ENCODE results near the gene TXNL1.

TXNL1 gene

DNA sequence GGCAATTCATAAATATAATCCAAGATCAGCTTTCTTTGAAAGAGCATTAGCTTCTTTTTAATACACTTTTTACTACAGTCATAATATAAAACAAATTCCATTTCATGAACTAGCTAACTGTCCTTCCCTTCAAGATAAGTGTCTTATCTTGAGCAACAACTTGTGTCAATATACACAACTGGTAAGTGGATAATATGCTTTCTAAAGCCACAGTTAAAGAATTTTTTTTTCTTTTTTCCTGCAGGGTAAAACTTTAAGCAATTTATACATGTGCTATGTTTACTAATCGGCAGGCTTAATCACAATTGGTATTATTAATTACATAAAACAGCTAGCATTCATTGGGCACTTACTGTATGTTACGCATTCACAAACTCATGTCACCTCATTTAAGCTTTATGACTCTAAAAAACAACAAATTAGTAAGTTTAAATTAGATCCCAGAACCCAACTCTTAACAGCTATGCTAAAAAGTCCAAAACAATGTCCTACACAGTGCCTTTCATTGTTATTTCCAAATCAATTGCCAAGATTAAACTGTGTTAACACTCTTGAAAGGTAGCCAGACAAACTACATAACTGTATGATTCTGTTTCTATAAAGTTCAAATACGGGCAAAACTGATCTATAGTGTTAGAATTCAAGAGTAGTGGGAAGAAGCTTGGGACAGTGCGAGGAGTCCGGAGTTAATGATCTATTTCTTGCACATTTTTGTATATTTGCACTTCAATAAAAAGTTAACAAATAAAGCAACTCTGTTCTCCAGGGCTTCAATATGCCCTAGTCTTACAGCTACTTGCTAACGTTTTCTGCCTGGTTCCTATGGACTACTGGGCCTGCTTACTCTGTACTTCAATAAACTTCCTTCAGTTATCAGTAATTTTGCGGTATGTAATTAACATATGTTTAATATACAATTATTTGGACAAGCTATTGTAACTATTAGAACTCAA is 6.0 kb downstream of the TXNL1 start:
- Mint-ChIP-seq H3K4me3 (peak overlapping the region in 1 of 3 experiments; percentile 10), H3K4me1 (peaks cover 38% of the 10 kb centered on the region), H3K27me3 (ENCODE audit: low read depth) (no peaks in the 10 kb centered on the region), H3K9me3 (no peaks in the 10 kb centered on the region), H3K36me3 (ENCODE audit: low read depth) (peaks cover 40% of the 10 kb centered on the region), H3K27ac (no peak overlapping the region)
- TF ChIP-seq, protein P1, sequence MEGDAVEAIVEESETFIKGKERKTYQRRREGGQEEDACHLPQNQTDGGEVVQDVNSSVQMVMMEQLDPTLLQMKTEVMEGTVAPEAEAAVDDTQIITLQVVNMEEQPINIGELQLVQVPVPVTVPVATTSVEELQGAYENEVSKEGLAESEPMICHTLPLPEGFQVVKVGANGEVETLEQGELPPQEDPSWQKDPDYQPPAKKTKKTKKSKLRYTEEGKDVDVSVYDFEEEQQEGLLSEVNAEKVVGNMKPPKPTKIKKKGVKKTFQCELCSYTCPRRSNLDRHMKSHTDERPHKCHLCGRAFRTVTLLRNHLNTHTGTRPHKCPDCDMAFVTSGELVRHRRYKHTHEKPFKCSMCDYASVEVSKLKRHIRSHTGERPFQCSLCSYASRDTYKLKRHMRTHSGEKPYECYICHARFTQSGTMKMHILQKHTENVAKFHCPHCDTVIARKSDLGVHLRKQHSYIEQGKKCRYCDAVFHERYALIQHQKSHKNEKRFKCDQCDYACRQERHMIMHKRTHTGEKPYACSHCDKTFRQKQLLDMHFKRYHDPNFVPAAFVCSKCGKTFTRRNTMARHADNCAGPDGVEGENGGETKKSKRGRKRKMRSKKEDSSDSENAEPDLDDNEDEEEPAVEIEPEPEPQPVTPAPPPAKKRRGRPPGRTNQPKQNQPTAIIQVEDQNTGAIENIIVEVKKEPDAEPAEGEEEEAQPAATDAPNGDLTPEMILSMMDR (IDR thresholded peaks at IDR 0.05; ENCODE audit: unreplicated experiment in 3 of 3) = no peak

DNA sequence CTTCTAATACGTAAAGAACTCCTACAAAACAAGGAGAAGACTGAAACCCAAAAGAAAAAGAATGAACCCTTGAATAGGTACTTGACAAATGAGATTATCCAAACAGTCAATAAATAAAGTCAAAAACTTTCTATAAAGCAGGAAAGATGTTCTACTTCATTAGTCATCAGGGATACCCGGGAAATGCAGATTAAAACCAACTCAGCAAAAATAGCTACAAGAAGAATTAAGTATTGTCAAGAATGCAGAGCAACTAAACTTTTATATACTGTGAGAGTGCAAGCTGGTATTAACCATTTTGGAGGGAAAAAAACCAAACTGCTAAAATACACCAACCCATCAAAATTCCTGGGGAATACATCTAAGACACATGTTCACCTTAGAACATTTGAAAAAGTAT is 10.4 kb downstream of the TXNL1 start:
- peaks cover 8% of the 10 kb centered on the region for H3K4me1 Mint-ChIP-seq
- TF ChIP-seq, protein P1 (IDR thresholded peaks at IDR 0.05; ENCODE audit: unreplicated experiment in 3 of 3) = no peak
- peaks cover 25% of the 10 kb centered on the region for H3K36me3 Mint-ChIP-seq (ENCODE audit: low read depth)
- no peak overlapping the region for H3K27ac Mint-ChIP-seq
- H3K4me3 Mint-ChIP-seq = no peak overlapping the region
- no peaks in the 10 kb centered on the region for H3K27me3 Mint-ChIP-seq (ENCODE audit: low read depth)
- no peaks in the 10 kb centered on the region for H3K9me3 Mint-ChIP-seq

DNA sequence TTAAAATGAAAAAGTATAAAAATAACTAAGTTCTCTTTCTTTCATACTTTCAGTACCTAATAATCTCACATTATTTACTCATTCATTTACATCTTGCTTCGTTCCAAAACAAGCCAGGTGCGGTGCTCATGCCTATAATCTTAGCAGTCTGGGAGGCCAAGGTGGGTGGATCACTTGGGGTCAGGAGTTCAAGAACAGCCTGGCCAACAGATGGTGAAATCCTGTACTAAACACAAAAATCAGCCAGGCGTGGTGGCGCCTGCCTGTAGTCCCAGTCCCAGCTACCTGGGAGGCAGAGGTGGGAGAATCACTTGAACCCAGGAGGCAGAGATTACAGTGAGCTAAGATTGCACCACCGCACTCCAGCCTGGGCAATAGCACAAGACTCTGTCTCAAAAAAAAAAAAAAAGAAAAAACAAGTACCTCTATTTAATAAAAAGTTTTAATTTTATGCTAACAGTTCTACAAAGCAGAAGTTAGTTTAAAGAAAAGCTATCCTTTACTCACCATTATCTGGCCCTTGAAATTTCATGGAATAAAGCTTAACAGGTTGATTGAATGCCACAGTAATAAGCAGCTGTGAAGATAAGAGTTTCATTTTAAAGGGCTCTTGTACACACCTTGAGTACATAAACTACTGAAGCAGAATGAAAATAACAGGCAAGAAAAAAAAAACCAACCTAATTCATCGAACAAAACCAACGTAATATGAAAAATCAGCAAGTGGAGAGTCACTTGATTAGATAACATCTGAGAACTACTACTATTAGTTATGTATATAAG is 22.5 kb downstream of the TXNL1 start:
- no peaks in the 10 kb centered on the region for H3K9me3 Mint-ChIP-seq
- H3K4me3 Mint-ChIP-seq = no peak overlapping the region
- TF ChIP-seq, protein P1 (IDR thresholded peaks at IDR 0.05; ENCODE audit: unreplicated experiment in 3 of 3) = no peak
- H3K27ac Mint-ChIP-seq = no peak overlapping the region
- H3K4me1 Mint-ChIP-seq = no peaks in the 10 kb centered on the region
- peaks cover 66% of the 10 kb centered on the region for H3K36me3 Mint-ChIP-seq (ENCODE audit: low read depth)
- H3K27me3 Mint-ChIP-seq (ENCODE audit: low read depth) = no peaks in the 10 kb centered on the region

DNA sequence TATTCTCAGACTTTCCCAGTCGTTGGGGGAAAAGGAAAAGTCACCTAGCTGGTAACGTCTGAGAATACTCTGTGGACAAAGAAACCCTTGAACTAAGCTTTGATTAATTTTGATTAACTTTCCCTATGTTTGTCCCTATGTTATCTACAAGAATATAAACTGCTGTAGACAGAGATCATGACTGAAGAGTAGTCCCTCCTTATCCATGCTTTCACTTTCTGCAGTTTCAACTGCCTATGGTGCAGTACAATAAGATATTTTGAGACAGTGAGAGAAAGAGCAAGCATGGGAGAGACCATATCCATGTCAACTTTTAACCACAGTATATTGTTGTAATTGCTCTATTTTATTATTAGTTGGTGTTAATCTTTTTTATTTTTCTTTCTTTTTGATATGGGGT is 31.8 kb downstream of the TXNL1 start:
- H3K9me3 Mint-ChIP-seq = no peaks in the 10 kb centered on the region
- H3K36me3 Mint-ChIP-seq (ENCODE audit: low read depth) = peaks cover 60% of the 10 kb centered on the region
- H3K27ac Mint-ChIP-seq = no peak overlapping the region
- no peak overlapping the region for H3K4me3 Mint-ChIP-seq
- H3K27me3 Mint-ChIP-seq (ENCODE audit: low read depth) = no peaks in the 10 kb centered on the region
- TF ChIP-seq, protein P1 (IDR thresholded peaks at IDR 0.05; ENCODE audit: unreplicated experiment in 3 of 3) = no peak
- H3K4me1 Mint-ChIP-seq = no peaks in the 10 kb centered on the region

DNA sequence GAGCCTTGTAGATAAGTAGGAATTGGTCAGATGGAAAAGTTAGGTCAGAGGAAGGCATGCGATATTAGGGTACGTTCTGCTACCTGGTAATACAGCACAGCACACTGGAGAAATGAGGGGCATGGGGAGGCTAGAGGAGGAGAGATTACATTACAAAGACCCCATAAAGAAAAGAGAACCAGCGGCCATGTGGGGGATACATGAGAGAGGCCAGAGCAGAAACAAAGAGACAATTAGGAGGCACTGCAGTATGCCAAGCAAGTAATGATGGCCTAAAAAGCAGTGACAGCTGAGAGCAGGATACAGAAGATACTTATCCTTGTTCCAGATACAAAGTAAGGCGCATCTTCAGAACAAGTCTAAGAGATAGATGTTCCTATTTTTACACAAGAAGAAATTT is 40.0 kb downstream of the TXNL1 start:
- TF ChIP-seq, protein P1 (IDR thresholded peaks at IDR 0.05; ENCODE audit: unreplicated experiment in 3 of 3) = no peak
- Mint-ChIP-seq H3K4me1 (peaks cover 22% of the 10 kb centered on the region), H3K9me3 (peaks cover 2% of the 10 kb centered on the region), H3K27me3 (ENCODE audit: low read depth) (no peaks in the 10 kb centered on the region), H3K36me3 (ENCODE audit: low read depth) (peaks cover 6% of the 10 kb centered on the region), H3K4me3 (no peak overlapping the region), H3K27ac (peak overlapping the region in 1 of 3 experiments; percentile 13)
